H9 (cell line): ENCODE results near the gene ANKRD13C. TPM values are rescaled to one million over a fixed set of nuclear protein-coding genes. Genes with fewer than 3 reads are reported as not detected.

ENCODE experiments used
- DNase-seq: peaks from one replicate; pipeline ENCODE4 v3.0.0-alpha.2; 2017
- H2AFZ ChIP-seq: one replicate; pipeline ENCODE4 v1.6.1; 2013; ENCODE audit warnings: mild to moderate bottlenecking, low read length, control low read depth, moderate library complexity
- H2AK5ac ChIP-seq: 2 replicates; pipeline ENCODE4 v1.6.1; 2013; ENCODE audit warnings: low read length, control low read depth, mixed read lengths; ENCODE audit not compliant: insufficient read length
- H2BK120ac ChIP-seq: one replicate; pipeline ENCODE4 v1.6.1; 2013; ENCODE audit warnings: low read depth, mild to moderate bottlenecking, low read length, control low read depth, inconsistent platforms; ENCODE audit not compliant: poor library complexity, severe bottlenecking
- H2BK12ac ChIP-seq: 2 replicates; pipeline ENCODE4 v1.6.1; 2013; ENCODE audit warnings: low read length, control low read depth, mixed read lengths, low read depth; ENCODE audit not compliant: insufficient read length
- H2BK15ac ChIP-seq: 2 replicates; pipeline ENCODE4 v1.6.1; 2013; ENCODE audit warnings: low read depth, low read length, control low read depth
- H2BK20ac ChIP-seq: one replicate; pipeline ENCODE4 v1.6.1; 2013; ENCODE audit warnings: low read depth, mild to moderate bottlenecking, low read length, control low read depth, inconsistent platforms; ENCODE audit not compliant: poor library complexity, severe bottlenecking
- H2BK5ac ChIP-seq: 2 replicates; pipeline ENCODE4 v1.6.1; 2013; ENCODE audit warnings: low read length, control low read depth, mixed read lengths; ENCODE audit not compliant: insufficient read length
- H3K14ac ChIP-seq: 2 replicates; pipeline ENCODE4 v1.6.1; 2013; ENCODE audit warnings: low read length, control low read depth; ENCODE audit not compliant: insufficient read depth
- H3K18ac ChIP-seq: 2 replicates; pipeline ENCODE4 v1.6.1; 2013; ENCODE audit warnings: low read depth, mild to moderate bottlenecking, mixed read lengths, low read length, control low read depth; ENCODE audit not compliant: insufficient read length
- H3K23ac ChIP-seq: 2 replicates; pipeline ENCODE4 v1.6.1; 2013; ENCODE audit warnings: low read length, control low read depth, mixed read lengths, low read depth; ENCODE audit not compliant: insufficient read length
- H3K23me2 ChIP-seq: 2 replicates; pipeline ENCODE4 v1.6.1; 2013; ENCODE audit warnings: low read depth, mild to moderate bottlenecking, mixed read lengths, low read length, control low read depth; ENCODE audit not compliant: insufficient read length, poor library complexity, severe bottlenecking
- H3K27ac ChIP-seq: 2 replicates; pipeline ENCODE4 v1.5.1; 2013; ENCODE audit warnings: low read length, control low read depth, mixed read lengths, low read depth; ENCODE audit not compliant: insufficient read length
- H3K27me3 ChIP-seq: 2 replicates; pipeline ENCODE4 v1.6.1; 2013; ENCODE audit warnings: low read length, control low read depth, inconsistent platforms; ENCODE audit not compliant: insufficient read depth
- H3K4ac ChIP-seq: 2 replicates; pipeline ENCODE4 v1.6.1; 2013; ENCODE audit warnings: low read depth, mild to moderate bottlenecking, control low read depth, inconsistent platforms, low read length, moderate library complexity
- H3K4me1 ChIP-seq: 2 replicates; pipeline ENCODE4 v1.6.1; 2013; ENCODE audit warnings: low read length, control low read depth, inconsistent platforms; ENCODE audit not compliant: insufficient read depth
- H3K4me2 ChIP-seq: 2 replicates; pipeline ENCODE4 v1.6.1; 2013; ENCODE audit warnings: low read length, control low read depth, mixed read lengths; ENCODE audit not compliant: insufficient read length, insufficient read depth
- H3K56ac ChIP-seq: 2 replicates; pipeline ENCODE4 v1.6.1; 2013; ENCODE audit warnings: low read depth, mild to moderate bottlenecking, mixed read lengths, low read length, control low read depth; ENCODE audit not compliant: insufficient read length
- H3K79me1 ChIP-seq: 2 replicates; pipeline ENCODE4 v1.6.1; 2013; ENCODE audit warnings: low read depth, mild to moderate bottlenecking, moderate library complexity, low read length, control low read depth, inconsistent platforms; ENCODE audit not compliant: insufficient read depth, poor library complexity, severe bottlenecking
- H3K79me2 ChIP-seq: 2 replicates; pipeline ENCODE4 v1.6.1; 2013; ENCODE audit warnings: low read length, control low read depth, inconsistent platforms; ENCODE audit not compliant: insufficient read depth
- H3K9ac ChIP-seq: 2 replicates; pipeline ENCODE4 v1.6.1; 2013; ENCODE audit warnings: low read length, control low read depth, mixed read lengths; ENCODE audit not compliant: insufficient read length; ENCODE audit errors: extremely low read depth
- H3K9me3 ChIP-seq: one replicate; pipeline ENCODE4 v1.6.1; 2013; ENCODE audit warnings: low read depth, low read length, inconsistent platforms; ENCODE audit not compliant: control insufficient read depth
- H3T11ph ChIP-seq: one replicate; pipeline ENCODE4 v1.6.1; 2013; ENCODE audit warnings: mild to moderate bottlenecking, low read length, control low read depth, inconsistent platforms
- H4K20me1 ChIP-seq: one replicate; pipeline ENCODE4 v1.6.1; 2013; ENCODE audit not compliant: control insufficient read depth, insufficient read length, insufficient read depth
- H4K5ac ChIP-seq: 2 replicates; pipeline ENCODE4 v1.6.1; 2013; ENCODE audit warnings: low read depth, mild to moderate bottlenecking, mixed read lengths, low read length, control low read depth; ENCODE audit not compliant: insufficient read length
- H4K8ac ChIP-seq: replicated peaks from 2 replicates; pipeline ENCODE4 v1.6.1; 2013; ENCODE audit warnings: low read length, control low read depth, mixed read lengths, low read depth; ENCODE audit not compliant: insufficient read length
- H4K91ac ChIP-seq: 2 replicates; pipeline ENCODE4 v1.6.1; 2013; ENCODE audit warnings: low read depth, mild to moderate bottlenecking, moderate library complexity, mixed read lengths, low read length, control low read depth; ENCODE audit not compliant: insufficient read length
- H3K27ac Mint-ChIP-seq, 3 experiments: 2 replicates in 2 of 3; 3 replicates in 1 of 3; pipeline ENCODE4 v1.8.0; 2020 to 2021; ENCODE audit warnings: mixed read lengths in 3 of 3, mild to moderate bottlenecking in 1 of 3, moderate library complexity in 1 of 3
- H3K27me3 Mint-ChIP-seq: 2 replicates; pipeline ENCODE4 v1.8.0; 2021; ENCODE audit warnings: low read depth, mild to moderate bottlenecking, moderate library complexity, mixed read lengths
- H3K36me3 Mint-ChIP-seq, 3 experiments: 2 replicates in 2 of 3; 3 replicates in 1 of 3; pipeline ENCODE4 v1.8.0; 2020 to 2021; ENCODE audit warnings: low read depth in 3 of 3, mixed read lengths in 3 of 3; ENCODE audit not compliant: insufficient read depth in 1 of 3
- H3K4me1 Mint-ChIP-seq, 2 experiments: 2 replicates each; pipeline ENCODE4 v1.8.0; 2020; ENCODE audit warnings: mixed read lengths in 2 of 2
- H3K4me3 Mint-ChIP-seq, 2 experiments: 2 replicates in 1 of 2; 3 replicates in 1 of 2; pipeline ENCODE4 v1.8.0; 2020 to 2021; ENCODE audit warnings: mild to moderate bottlenecking in 2 of 2, mixed read lengths in 2 of 2, moderate library complexity in 1 of 2
- H3K9me3 Mint-ChIP-seq, 2 experiments: 2 replicates in 1 of 2; 3 replicates in 1 of 2; pipeline ENCODE4 v1.8.0; 2020; ENCODE audit warnings: mild to moderate bottlenecking in 2 of 2, mixed read lengths in 2 of 2, moderate library complexity in 1 of 2
- total RNA-seq: library from RNA; stranded (reverse); gene quantifications from 2 replicates; pipeline ENCODE4 v1.2.1, GENCODE V29; 2021
- TF ChIP-seq, protein P1 (sequence below): fragments of 200-600 bp; sonication (generic); conservative IDR thresholded peaks from 3 replicates; pipeline ENCODE4 v1.8.0; 2021; ENCODE audit warnings: antibody characterized with exemption, mild to moderate bottlenecking

Gene ANKRD13C
- total RNA-seq, 1 experiment from 2014 or later = 19.7 TPM

GRCh38 chr1:70299472-70299871 lies 55.0 kb downstream of the ANKRD13C start:
- no peaks in the 10 kb centered on the region for H4K20me1 ChIP-seq
- no peak overlapping the region for H3K56ac ChIP-seq
- Mint-ChIP-seq H3K36me3 (peaks cover 2 to 29% (median 20%) of the 10 kb centered on the region in 3 experiments; a peak in 6 of 7 replicates), H3K27me3 (no peaks in the 10 kb centered on the region), H3K27ac (peak overlapping the region in 2 of 3 experiments; percentile 3 to 14; a peak in 1 of 7 replicates), H3K4me1 (no peaks in the 10 kb centered on the region), H3K4me3 (no peak overlapping the region), H3K9me3 (no peaks in the 10 kb centered on the region)
- H2BK5ac ChIP-seq = no peak overlapping the region
- no peak overlapping the region for H2BK20ac ChIP-seq
- H3K4me2 ChIP-seq = no peak overlapping the region
- no peak overlapping the region for H2BK120ac ChIP-seq
- TF ChIP-seq, protein P1, sequence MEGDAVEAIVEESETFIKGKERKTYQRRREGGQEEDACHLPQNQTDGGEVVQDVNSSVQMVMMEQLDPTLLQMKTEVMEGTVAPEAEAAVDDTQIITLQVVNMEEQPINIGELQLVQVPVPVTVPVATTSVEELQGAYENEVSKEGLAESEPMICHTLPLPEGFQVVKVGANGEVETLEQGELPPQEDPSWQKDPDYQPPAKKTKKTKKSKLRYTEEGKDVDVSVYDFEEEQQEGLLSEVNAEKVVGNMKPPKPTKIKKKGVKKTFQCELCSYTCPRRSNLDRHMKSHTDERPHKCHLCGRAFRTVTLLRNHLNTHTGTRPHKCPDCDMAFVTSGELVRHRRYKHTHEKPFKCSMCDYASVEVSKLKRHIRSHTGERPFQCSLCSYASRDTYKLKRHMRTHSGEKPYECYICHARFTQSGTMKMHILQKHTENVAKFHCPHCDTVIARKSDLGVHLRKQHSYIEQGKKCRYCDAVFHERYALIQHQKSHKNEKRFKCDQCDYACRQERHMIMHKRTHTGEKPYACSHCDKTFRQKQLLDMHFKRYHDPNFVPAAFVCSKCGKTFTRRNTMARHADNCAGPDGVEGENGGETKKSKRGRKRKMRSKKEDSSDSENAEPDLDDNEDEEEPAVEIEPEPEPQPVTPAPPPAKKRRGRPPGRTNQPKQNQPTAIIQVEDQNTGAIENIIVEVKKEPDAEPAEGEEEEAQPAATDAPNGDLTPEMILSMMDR = no peak
- no peak overlapping the region for H3K9ac ChIP-seq
- H2BK12ac ChIP-seq = no peak overlapping the region
- H2AK5ac ChIP-seq = no peak overlapping the region
- no peaks in the 10 kb centered on the region for H3K27me3 ChIP-seq
- no peak overlapping the region for H2AFZ ChIP-seq
- H3K4me1 ChIP-seq = no peaks in the 10 kb centered on the region
- H3K18ac ChIP-seq = no peak overlapping the region
- no peak overlapping the region for H3K23ac ChIP-seq
- no peaks in the 10 kb centered on the region for H3K9me3 ChIP-seq
- no peak overlapping the region for H2BK15ac ChIP-seq
- H4K8ac ChIP-seq = no peak overlapping the region
- no peaks in the 10 kb centered on the region for H3K79me1 ChIP-seq
- H3T11ph ChIP-seq = no peak overlapping the region
- H3K27ac ChIP-seq = no peak overlapping the region
- H4K91ac ChIP-seq = no peak overlapping the region
- no peak for DNase-seq
- H3K79me2 ChIP-seq = no peaks in the 10 kb centered on the region
- H3K23me2 ChIP-seq = no peaks in the 10 kb centered on the region
- no peak overlapping the region for H3K4ac ChIP-seq
- H3K14ac ChIP-seq = no peak overlapping the region
- H4K5ac ChIP-seq = no peak overlapping the region
